Kidney epithelial cell (primary cell): ENCODE measurements around the gene KRTCAP2. TPM values are rescaled to one million over a fixed set of nuclear protein-coding genes. Genes with fewer than 3 reads are reported as not detected.
"Not testable (repeated sequence)": the region's sequence is repeated elsewhere in the genome, so short reads cannot be mapped to it uniquely, and the experiment has no call there.

Experiments
- DNase-seq: peaks from one replicate; pipeline ENCODE4 v3.0.0-alpha.2; 2010; ENCODE audit warnings: low read depth
- H3K27me3 ChIP-seq: 2 replicates; pipeline ENCODE4 v1.6.0; 2011; ENCODE audit warnings: low read length; ENCODE audit not compliant: control insufficient read depth, insufficient read depth
- H3K36me3 ChIP-seq: 2 replicates; pipeline ENCODE4 v1.5.1; 2011; ENCODE audit warnings: low read length; ENCODE audit not compliant: control insufficient read depth, insufficient read depth
- H3K4me3 ChIP-seq: 2 replicates; pipeline ENCODE4 v1.5.1; 2011; ENCODE audit warnings: low read depth, mild to moderate bottlenecking, control low read depth, low read length
- total RNA-seq: library from RNA; depleted of rRNA; stranded (reverse); fragments of >200 nt; gene quantifications from 2 replicates; pipeline ENCODE4 v1.2.3, GENCODE V29; 2015
- TF ChIP-seq, protein P1 (sequence below): IDR thresholded peaks from 2 replicates; pipeline ENCODE4 v1.5.1; 2011; ENCODE audit warnings: mild to moderate bottlenecking, moderate library complexity, low read length, control low read depth, inconsistent platforms; ENCODE audit not compliant: insufficient read depth, poor library complexity, severe bottlenecking

The KRTCAP2 gene
- total RNA-seq, 1 donor from 2014 or later: 207 TPM

DNA sequence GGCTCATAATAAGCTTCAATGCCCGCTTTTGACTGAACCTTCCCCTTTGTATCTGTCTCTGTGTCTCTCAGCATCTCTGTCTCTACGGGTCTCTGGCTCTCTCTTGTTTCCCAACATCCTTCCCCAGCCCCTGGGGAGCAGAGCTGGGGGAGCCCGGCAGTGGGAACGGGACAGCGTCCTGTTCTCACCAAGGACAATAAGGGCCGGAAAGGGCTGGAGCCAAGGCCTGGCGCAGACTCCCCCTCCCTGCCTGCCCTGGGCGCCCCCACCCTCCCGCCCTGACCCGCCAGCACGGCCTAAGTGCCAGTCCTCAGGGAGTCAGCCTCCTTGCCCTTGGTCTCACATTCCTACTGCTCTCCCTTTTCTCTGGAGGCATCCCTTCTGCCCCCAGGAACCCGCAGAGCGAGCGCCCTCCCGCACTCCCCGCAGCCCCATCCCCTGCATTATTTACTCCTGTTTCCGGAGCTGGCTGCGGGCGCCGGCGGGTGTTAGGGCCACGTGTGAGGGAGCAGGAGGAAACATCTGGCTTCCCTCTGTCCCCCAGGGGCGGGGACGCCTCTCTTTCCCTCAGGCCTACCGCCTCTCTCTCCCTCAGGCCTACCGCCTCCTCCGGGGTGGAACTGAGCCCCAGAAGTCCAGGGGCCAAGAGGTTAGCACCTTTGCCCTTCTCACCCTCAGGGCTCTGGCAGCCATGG is 6.5 kb downstream of the KRTCAP2 start:
- Histone ChIP-seq H3K4me3 (no peak overlapping the region), H3K36me3 (no peaks in the 10 kb centered on the region), H3K27me3 (peaks cover 8% of the 10 kb centered on the region)
- TF ChIP-seq, protein P1, sequence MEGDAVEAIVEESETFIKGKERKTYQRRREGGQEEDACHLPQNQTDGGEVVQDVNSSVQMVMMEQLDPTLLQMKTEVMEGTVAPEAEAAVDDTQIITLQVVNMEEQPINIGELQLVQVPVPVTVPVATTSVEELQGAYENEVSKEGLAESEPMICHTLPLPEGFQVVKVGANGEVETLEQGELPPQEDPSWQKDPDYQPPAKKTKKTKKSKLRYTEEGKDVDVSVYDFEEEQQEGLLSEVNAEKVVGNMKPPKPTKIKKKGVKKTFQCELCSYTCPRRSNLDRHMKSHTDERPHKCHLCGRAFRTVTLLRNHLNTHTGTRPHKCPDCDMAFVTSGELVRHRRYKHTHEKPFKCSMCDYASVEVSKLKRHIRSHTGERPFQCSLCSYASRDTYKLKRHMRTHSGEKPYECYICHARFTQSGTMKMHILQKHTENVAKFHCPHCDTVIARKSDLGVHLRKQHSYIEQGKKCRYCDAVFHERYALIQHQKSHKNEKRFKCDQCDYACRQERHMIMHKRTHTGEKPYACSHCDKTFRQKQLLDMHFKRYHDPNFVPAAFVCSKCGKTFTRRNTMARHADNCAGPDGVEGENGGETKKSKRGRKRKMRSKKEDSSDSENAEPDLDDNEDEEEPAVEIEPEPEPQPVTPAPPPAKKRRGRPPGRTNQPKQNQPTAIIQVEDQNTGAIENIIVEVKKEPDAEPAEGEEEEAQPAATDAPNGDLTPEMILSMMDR: no peak
- DNase-seq: no peak

DNA sequence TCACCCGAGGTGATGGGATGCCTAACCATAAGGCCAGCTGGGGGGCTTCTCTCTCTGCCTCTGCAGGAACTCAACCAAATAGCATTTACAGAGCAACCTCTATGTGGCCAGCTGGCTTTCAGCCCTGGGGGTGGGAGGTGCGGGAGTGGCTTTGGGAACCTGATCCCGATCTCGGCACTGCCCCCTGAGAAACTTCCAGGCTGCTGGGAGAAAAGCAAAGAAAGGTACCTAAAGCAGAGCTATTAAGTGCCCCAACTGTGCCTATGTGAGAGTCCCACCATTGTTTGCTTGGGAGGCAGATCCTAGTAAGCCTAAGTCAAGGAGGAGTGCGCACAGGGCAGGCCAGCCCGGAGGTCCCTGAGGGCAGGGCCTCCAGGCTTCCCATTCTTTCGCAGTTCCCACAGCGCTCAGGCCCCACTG is 7.0 kb downstream of the KRTCAP2 start:
- TF ChIP-seq, protein P1: no peak
- no peak overlapping the region for H3K4me3 ChIP-seq
- no peaks in the 10 kb centered on the region for H3K36me3 ChIP-seq
- peaks cover 8% of the 10 kb centered on the region for H3K27me3 ChIP-seq
- no peak for DNase-seq

DNA sequence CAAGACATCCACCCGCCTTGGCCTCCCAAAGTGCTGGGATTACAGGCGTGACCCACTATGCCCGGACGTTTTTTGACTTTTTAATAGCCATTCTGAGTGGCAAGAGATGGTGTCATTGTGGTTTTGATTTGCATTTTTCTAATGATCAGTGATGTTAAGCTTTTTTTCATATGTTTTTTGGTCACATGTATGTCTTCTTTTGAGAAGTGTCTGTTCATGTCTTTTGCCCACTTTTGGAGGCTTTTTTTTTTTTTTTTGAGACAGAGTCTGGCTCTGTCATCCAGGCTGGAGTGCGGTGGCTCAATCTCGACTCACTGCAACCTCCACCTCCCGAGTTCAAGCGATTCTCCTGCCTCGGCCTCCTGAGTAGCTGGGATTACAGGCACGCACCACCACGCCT is 8.5 kb downstream of the KRTCAP2 start:
- H3K27me3 ChIP-seq, DNase-seq, H3K36me3 ChIP-seq, H3K4me3 ChIP-seq: not testable (repeated sequence)

DNA sequence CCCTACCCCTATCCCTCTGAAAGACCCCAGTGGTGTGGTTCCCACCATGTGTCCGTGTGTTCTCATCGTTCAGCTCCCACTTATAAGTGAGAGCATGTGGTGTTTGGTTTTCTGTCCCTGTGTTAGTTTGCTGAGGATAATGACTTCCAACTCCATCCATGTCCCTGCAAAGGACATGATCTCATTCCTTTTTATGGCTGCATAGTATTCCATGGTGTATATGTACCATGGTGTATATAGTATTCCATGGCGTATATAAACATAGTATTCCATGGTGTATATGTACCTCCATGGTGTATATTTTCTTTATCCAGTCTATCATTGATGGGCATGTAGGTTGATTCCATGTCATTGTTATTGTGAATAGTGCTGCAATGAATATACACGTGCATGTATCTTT is 9.3 kb downstream of the KRTCAP2 start:
- H3K36me3 ChIP-seq, H3K27me3 ChIP-seq, DNase-seq, H3K4me3 ChIP-seq: not testable (repeated sequence)

DNA sequence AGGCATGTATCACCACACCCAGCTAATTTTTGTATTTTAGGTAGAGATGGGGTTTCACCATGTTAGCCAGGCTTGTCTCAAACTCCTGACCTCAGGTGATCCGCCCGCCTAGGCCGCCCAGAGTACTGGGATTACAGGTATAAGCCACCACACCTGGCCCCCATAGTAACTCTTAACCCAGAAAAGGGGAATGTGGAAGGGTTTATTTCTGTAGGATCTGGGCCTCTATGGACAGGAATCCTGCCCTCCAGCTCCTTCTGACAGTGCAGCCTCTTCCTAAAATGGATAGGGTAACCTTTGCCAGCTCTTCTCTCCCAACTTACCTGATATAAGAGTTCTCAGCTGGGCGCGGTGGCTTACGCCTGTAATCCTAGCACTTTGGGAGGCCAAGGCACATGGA is 10.5 kb downstream of the KRTCAP2 start:
- not testable (repeated sequence) for H3K27me3 ChIP-seq, H3K4me3 ChIP-seq, H3K36me3 ChIP-seq, DNase-seq

DNA sequence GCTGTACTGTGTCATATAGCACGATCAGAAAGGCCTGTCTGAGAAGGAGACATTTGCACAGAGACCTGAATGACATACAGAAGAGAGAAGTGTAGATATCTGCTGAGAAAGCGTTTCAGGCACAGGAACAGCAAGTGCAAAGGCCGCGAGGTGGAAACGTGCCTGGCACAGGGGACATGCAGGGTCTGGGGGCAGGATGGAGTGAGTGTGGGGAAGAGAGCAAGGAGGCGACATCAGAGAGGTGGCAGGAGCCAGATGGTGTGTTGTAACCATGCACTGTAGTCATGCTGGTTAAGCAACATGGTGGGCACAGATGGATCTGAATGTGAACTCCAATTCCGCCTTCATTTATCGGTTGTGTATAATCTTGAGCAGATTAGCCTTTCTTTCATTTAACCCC is 13.0 kb downstream of the KRTCAP2 start:
- TF ChIP-seq, protein P1: no peak
- no peaks in the 10 kb centered on the region for H3K27me3 ChIP-seq
- H3K4me3 ChIP-seq: no peak overlapping the region
- no peak for DNase-seq
- H3K36me3 ChIP-seq: no peaks in the 10 kb centered on the region

DNA sequence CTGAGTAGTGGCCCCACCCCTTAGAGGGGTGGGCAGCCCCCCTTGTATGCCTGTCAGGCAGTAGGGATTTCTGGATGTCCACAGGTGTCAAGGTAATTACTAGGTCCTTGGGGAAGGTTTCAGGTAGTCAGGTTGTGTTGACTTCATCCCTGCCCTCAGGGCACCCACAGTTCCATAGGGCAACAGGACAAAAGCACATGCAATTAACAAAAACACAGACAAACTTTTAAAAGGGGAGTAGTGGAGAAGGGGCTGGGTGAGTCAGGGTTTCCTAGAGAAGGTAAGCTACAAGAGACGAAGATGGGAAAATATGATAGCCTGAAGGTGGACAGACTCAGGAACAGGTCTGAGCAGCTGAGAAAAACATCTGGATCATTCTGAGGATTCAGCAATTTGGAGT is 14.1 kb downstream of the KRTCAP2 start:
- TF ChIP-seq, protein P1: no peak
- DNase-seq: no peak

DNA sequence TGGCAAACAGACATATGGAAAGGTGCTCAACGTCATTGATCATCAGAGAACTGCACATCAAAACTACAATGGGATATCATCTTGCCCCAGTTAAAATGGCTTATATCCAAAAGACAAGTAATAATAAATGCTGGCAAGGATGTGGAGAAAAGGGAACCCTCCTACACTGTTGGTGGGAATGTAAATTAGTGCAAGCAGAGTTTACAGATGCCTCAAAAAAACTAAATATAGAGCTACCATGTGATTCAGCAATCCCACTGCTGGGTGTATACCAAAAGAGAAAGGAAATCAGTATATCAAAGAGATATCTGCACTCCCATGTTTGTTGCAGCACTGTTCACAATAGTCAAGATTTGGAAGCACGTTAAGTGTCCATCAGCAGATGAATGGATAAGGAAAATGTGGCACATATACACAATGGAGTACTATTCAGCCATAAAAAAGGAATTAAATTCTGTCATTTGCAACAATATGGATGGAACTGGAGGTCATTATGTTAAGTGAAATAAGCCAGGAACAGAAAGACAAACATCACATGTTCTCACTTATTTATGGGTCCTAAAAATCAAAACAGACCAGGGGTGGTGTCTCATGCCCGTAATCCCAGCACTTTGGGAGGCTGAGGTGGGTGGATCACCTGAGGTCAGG is 17.0 kb downstream of the KRTCAP2 start:
- not testable (repeated sequence) for H3K27me3 ChIP-seq, DNase-seq, H3K36me3 ChIP-seq, H3K4me3 ChIP-seq

More for the DNA sequence above, 14.1 kb downstream of the KRTCAP2 start:
- Histone ChIP-seq H3K4me3 (no peak overlapping the region), H3K27me3 (no peaks in the 10 kb centered on the region), H3K36me3 (no peaks in the 10 kb centered on the region)
